Activated CD8-positive, alpha-beta T cell treated with anti-CD3 and anti-CD28 coated beads for 36 hours (primary cell): Measurements from ENCODE around the gene SLC44A2. TPM values are rescaled to one million over a fixed set of nuclear protein-coding genes. Genes with fewer than 3 reads are reported as not detected.

Experiments used
- ATAC-seq: fragments of 200-7000 bp; cut with Tn5 transposase; one replicate; pipeline ENCODE4 v1.10.0; 2021; ENCODE audit warnings: mild to moderate bottlenecking, moderate library complexity
- CTCF ChIA-PET: fragments of 350-600 bp; sonication (Branson Sonifier 250); formaldehyde crosslinking; loops from one replicate; lab custom pipeline; 2021; ENCODE audit warnings: antibody characterized with exemption; lab: Charles Lee
- POLR2A ChIA-PET: fragments of 350-600 bp; sonication (Branson Sonifier 250); formaldehyde crosslinking; loops from one replicate; lab custom pipeline; 2021; ENCODE audit warnings: antibody characterized with exemption; lab: Charles Lee
- DNase-seq: peaks from one replicate; pipeline ENCODE4 v3.0.0-alpha.2; 2020
- H3K27ac Mint-ChIP-seq: one replicate; pipeline ENCODE4 v1.8.0; 2021; ENCODE audit warnings: mild to moderate bottlenecking, mixed read lengths
- H3K27me3 Mint-ChIP-seq: one replicate; pipeline ENCODE4 v1.8.0; 2021; ENCODE audit warnings: mixed read lengths
- H3K36me3 Mint-ChIP-seq: one replicate; pipeline ENCODE4 v1.8.0; 2021; ENCODE audit warnings: low read depth, mixed read lengths
- H3K4me1 Mint-ChIP-seq: one replicate; pipeline ENCODE4 v1.8.0; 2021; ENCODE audit warnings: low read depth, mixed read lengths
- H3K4me3 Mint-ChIP-seq: one replicate; pipeline ENCODE4 v1.8.0; 2021; ENCODE audit warnings: mild to moderate bottlenecking, moderate library complexity, mixed read lengths
- H3K9me3 Mint-ChIP-seq: one replicate; pipeline ENCODE4 v1.8.0; 2021; ENCODE audit warnings: mixed read lengths
- CTCF ChIP-seq: fragments of 200-600 bp; IDR thresholded peaks from one replicate; pipeline ENCODE4 v1.8.0; 2022; ENCODE audit warnings: antibody characterized with exemption, mild to moderate bottlenecking
- intact Hi-C: fragments of 100-400 bp; cut with micrococcal nuclease; formaldehyde crosslinking; loops from one replicate; pipeline ENCODE4 v1.10.0; 2022
- total RNA-seq, 2 experiments: library from RNA; stranded (reverse); gene quantifications; one replicate each; pipeline ENCODE4 v1.2.3, GENCODE V29; 2021

Gene SLC44A2
- total RNA-seq, 2 experiments from 2014 or later, result 66.0 to 71.4 TPM

GRCh38 chr19:10618846-10619245 is 6.5 kb upstream of the SLC44A2 start:
- peaks cover 50% of the 10 kb centered on the region for H3K4me1 Mint-ChIP-seq
- intact Hi-C loops, result no loop called here
- TF ChIP-seq CTCF, result no peak
- H3K9me3 Mint-ChIP-seq, result no peaks in the 10 kb centered on the region
- no peak for DNase-seq
- CTCF ChIA-PET, result interaction anchor here (4.9 to 6.8 kb wide), 2 partner anchors 26 to 37 kb away, joined by 30 to 31 read pairs; no protein-coding TSS in a partner anchor
- H3K27ac Mint-ChIP-seq, result no peak overlapping the region
- POLR2A ChIA-PET, result interaction anchor here (0.8 to 1.4 kb wide), 3 partner anchors 10 to 37 kb away, joined by 3 to 4 read pairs (median 3); no protein-coding TSS in a partner anchor
- no peak for ATAC-seq
- peaks cover 17% of the 10 kb centered on the region for H3K36me3 Mint-ChIP-seq
- H3K27me3 Mint-ChIP-seq, result no peaks in the 10 kb centered on the region
- no peak overlapping the region for H3K4me3 Mint-ChIP-seq

DNA sequence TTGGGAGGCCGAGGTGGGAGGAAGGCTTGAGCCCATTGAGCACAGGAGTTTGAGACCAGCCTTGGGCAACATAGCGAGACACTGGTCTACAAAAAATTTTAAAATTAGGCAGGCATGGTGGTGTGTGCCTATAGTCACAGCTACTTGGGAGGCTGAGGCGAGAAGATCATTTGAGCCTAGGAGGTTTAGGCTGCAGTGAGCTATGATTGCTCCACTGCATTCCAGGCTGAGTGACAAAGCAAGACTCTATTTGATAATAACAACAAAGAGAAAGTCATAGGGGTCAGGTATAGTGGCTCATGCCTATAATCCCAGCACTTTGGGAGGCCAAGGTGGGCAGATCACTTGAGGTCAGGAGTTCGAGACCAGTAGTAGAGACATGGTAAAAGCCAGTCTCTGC is 4.6 kb upstream of the SLC44A2 start:
- TF ChIP-seq CTCF, result no peak
- Mint-ChIP-seq H3K4me1 (peaks cover 48% of the 10 kb centered on the region), H3K4me3 (no peak overlapping the region), H3K9me3 (no peaks in the 10 kb centered on the region), H3K27me3 (no peaks in the 10 kb centered on the region), H3K27ac (peak overlapping the region; percentile 73), H3K36me3 (peaks cover 8% of the 10 kb centered on the region)
- ATAC-seq, result no peak
- CTCF ChIA-PET, result interaction anchor here (1.5 to 6.8 kb wide), 3 partner anchors 17 to 39 kb away, joined by 4 to 31 read pairs (median 30); no protein-coding TSS in a partner anchor
- intact Hi-C loops, result no loop called here
- POLR2A ChIA-PET, result interaction anchor here (0.6 to 3.4 kb wide), 2 partner anchors 17 to 44 kb away, joined by 3 to 13 read pairs; no protein-coding TSS in a partner anchor
- DNase-seq, result no peak

GRCh38 chr19:10621966-10622365 is 3.4 kb upstream of the SLC44A2 start:
- H3K36me3 Mint-ChIP-seq, result peaks cover 8% of the 10 kb centered on the region
- H3K27ac Mint-ChIP-seq, result peak overlapping the region; percentile 73
- POLR2A ChIA-PET, result interaction anchor here (0.8 to 3.4 kb wide), 4 partner anchors 10 to 31 kb away, joined by 3 to 13 read pairs (median 5); no protein-coding TSS in a partner anchor
- CTCF ChIA-PET, result interaction anchor here (1.0 to 6.8 kb wide), 3 partner anchors 23 to 42 kb away, joined by 3 to 30 read pairs (median 10); no protein-coding TSS in a partner anchor
- no peak overlapping the region for H3K4me3 Mint-ChIP-seq
- no peaks in the 10 kb centered on the region for H3K9me3 Mint-ChIP-seq
- H3K27me3 Mint-ChIP-seq, result no peaks in the 10 kb centered on the region
- intact Hi-C loops, result no loop called here
- TF ChIP-seq CTCF, result no peak
- peaks cover 43% of the 10 kb centered on the region for H3K4me1 Mint-ChIP-seq
- DNase-seq (no peak), ATAC-seq (no peak)

GRCh38 chr19:10624585-10624984 is 768 bp upstream of the SLC44A2 start:
- H3K36me3 Mint-ChIP-seq, result peaks cover 19% of the 10 kb centered on the region
- no peak overlapping the region for H3K4me3 Mint-ChIP-seq
- ATAC-seq (peak; percentile 37), DNase-seq (no peak)
- peaks cover 38% of the 10 kb centered on the region for H3K4me1 Mint-ChIP-seq
- peak overlapping the region; percentile 46 for H3K27ac Mint-ChIP-seq
- CTCF ChIA-PET, result interaction anchor here (0.7 to 6.8 kb wide), 2 partner anchors 20 to 75 kb away, joined by 3 to 30 read pairs; no protein-coding TSS in a partner anchor
- TF ChIP-seq CTCF, result no peak
- intact Hi-C loops, result no loop called here
- no peaks in the 10 kb centered on the region for H3K9me3 Mint-ChIP-seq
- H3K27me3 Mint-ChIP-seq, result no peaks in the 10 kb centered on the region
- POLR2A ChIA-PET, result interaction anchor here (0.9 to 2.6 kb wide), 3 partner anchors 17 to 20 kb away, joined by 3 to 8 read pairs (median 3); no protein-coding TSS in a partner anchor

DNA sequence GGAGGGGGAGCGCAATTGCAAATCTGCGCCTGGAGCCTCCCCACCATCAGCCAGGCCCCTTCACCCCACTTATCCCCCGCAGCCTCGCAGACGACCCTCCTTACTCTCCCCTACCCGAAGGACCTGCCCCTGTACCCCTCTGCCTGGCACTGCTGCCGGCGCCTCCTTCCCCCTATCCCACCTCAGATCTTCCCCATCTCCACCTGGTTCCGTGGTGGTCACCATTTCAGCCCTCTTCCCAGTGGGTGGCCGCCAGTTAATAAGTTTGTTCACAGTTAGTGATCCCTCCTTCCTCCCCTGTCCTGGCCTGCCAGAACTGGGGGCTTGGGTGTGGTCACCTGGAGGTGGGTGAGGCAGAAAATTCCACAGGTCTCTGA is 397 bp downstream of the SLC44A2 start:
- DNase-seq (no peak), ATAC-seq (no peak)
- peaks cover 30% of the 10 kb centered on the region for H3K4me1 Mint-ChIP-seq
- no peaks in the 10 kb centered on the region for H3K27me3 Mint-ChIP-seq
- peak overlapping the region; percentile 30 for H3K27ac Mint-ChIP-seq
- ChIA-PET POLR2A (interaction anchor here (0.9 kb wide), 1 partner anchor 14 kb away, joined by 3 read pairs; no protein-coding TSS in a partner anchor), CTCF (interaction anchor here (2.2 to 2.4 kb wide), 2 partner anchors 18 to 45 kb away, joined by 6 to 11 read pairs; no protein-coding TSS in a partner anchor)
- no peak overlapping the region for H3K4me3 Mint-ChIP-seq
- H3K9me3 Mint-ChIP-seq, result no peaks in the 10 kb centered on the region
- intact Hi-C loops, result no loop called here
- peaks cover 21% of the 10 kb centered on the region for H3K36me3 Mint-ChIP-seq
- TF ChIP-seq CTCF, result no peak
